NCI-H510A (cell line): Measurements from ENCODE around the gene ALPP.
"Not testable (repeated sequence)": the region's sequence is repeated elsewhere in the genome, so short reads cannot be mapped to it uniquely, and the experiment has no call there.

ENCODE experiments used
- DNase-seq: peaks from one replicate; lab custom pipeline; 2025; lab: John Stamatoyannopoulos, UW

The ALPP gene

GRCh38 chr2:232378735-232379151, at the start of gene ALPP:
Gene ALPP (plus strand): TSS chr2:232378751. CDS start chr2:232378803, 52 bp downstream.
- DNase-seq, result not testable (repeated sequence)

- no peak for DNase-seq
These were observed 48.9 kb upstream of the ALPP start for GRCh38 chr2:232329716-232330067.

DNA sequence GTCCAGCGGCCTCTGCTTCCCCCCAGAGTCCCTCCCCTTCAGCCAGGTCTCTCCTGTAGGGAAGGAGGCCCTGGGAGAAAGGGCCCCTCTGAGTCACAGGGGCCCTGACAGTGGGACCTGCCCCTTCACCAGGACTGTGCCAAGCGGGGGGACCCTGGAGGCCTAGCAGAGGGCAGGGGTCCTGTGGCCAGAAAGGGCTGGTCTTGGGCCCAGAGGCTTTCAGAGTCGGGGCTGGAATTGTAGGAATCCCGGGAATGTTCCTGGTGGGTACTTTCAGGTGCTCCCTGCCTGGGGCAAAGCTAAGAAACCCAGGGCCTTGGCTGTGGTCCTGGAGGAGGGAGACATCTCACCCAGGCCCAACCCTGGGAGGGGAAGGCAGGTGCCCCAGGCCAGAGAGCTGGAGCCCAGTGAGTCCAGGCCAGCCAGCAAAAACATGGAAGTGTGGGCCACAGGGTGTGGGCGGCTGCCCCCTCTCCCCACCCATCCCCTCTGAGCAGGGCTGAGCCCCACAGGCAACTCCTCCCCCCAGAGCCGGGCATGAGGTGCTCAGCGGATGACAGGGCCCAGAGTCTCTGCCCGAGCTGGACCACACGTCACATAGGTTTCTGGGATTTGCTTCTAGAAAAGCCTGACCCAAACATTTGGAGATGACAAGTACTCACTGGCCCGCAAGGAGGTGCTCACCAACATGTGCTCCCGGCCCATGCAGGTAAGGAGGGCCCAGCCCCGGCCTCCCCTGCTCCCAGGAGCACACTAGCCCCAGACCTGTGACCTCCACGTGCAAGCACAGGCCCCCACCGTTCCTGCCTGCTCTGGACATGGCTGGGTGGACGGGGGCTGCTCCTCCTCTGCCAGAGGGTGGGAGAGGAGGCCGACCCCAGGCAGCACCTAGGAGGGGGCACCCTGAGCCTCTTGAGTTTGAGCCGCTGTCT, 48.2 kb upstream of the ALPP start:
- no peak for DNase-seq

- DNase-seq, result not testable (repeated sequence)
These were observed 47.5 kb upstream of the ALPP start for GRCh38 chr2:232331061-232331460.

DNA sequence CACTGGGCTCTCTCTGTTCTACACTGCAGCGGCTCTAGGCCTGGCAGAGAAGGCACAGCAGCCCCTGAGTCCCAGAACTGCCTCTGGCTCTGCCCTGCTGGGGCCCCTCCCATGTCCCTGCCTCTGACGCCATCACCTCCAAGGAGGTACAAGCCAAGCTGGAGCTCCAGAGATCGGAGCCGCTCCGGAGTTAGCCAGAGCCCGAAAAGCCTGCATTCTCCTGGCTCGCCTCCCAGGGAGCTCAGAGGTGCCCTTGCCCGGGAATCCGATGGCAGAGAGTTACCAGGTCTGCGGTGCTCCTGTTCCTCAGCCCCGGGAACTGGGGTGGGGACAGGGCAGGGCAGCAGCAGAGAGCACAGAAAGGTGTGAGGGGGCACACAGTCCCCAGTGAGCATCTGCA, 46.9 kb upstream of the ALPP start:
- DNase-seq, result not testable (repeated sequence)

GRCh38 chr2:232332244-232332939, 46.2 kb upstream of the ALPP start:
- not testable (repeated sequence) for DNase-seq

DNA sequence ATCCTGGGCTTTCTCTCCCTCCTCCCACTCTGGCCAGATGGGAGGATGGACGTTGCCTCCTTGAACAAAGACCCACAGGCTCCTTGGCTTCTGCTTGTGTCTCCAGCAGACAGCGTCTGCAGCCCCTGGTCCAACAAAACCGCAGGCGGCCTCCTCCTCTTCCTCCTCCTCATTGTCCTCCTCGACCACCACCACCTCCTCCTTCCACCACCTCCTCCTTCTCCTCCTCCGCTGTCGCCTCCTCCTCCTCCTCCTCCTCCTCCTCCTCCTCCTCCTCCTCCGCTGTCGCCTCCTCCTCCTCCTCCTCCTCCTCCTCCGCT, 45.7 kb upstream of the ALPP start:
- DNase-seq, result no peak

- DNase-seq, result no peak
These were observed 45.0 kb upstream of the ALPP start for GRCh38 chr2:232333361-232334135.

GRCh38 chr2:232334136-232334884, 44.2 kb upstream of the ALPP start:
- DNase-seq, result not testable (repeated sequence)

DNA sequence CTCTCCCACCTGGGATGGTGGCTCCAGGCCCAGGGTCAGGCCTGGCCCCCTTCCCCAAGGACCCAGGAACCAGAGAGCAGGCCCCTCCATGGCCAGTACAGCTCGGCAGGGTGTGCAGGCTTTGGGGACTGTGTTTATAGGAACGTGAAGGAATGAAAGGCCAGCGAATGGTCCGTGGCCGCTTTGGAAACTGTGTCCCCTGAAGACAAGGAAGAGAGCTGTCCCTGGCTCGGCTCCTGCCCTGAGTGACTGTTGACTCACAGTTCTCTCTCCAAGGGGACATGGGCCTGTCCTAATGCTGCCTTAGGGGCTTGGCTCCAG, 43.7 kb upstream of the ALPP start:
- DNase-seq, result not testable (repeated sequence)

DNA sequence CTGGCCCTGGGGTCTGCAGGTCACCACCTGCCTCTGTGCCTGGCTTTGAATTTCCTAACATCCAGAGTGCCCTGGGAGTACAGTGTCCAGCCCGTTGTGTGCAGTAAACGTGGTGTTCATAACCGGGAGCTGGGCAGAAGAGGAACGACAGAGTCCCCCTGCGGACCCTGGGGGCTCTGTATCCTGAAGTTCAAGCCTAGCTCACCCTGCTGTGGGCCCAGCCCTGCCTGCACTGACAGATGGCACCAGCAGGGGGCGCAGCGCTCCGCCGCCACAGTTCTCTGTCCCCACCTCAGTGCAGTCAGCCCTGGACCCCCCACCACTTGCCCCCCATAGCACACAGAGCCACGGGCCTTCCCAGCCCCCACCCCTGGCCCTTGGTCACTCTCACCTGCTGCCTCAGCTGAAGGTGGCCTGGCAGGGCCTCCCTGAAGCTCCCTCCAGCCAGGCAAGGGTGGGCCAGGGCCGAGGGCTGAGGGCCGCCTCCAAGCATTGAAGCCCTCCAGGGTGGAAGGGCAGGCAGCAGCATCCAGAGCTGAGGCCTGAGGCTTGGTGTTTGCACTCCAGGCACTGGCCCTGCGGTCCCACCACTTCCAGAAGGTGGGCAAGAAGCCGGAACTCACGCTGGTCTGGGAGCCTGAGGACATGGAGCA, 43.2 kb upstream of the ALPP start:
- not testable (repeated sequence) for DNase-seq

DNA sequence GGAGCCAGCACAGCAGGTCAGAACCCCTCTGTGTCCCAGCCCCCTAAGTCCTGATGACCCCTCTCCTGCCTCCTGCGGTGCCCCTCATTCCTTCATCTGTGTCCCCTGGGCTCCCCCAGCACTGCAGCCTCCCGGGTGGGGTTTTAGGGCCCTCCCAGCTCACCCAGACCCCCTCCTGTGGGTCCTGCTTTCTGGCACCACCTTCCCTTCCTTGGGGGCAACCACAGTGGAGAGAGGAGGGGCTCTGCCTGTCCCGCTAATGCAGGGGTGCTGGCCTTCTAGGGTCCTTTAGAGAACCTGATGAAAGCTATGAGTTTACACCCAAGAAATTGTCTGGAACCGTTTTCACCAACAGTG, 42.7 kb upstream of the ALPP start:
- no peak for DNase-seq

- no peak for DNase-seq
These were observed 42.3 kb upstream of the ALPP start for GRCh38 chr2:232336241-232336736.

GRCh38 chr2:232336981-232337720, 41.4 kb upstream of the ALPP start:
- DNase-seq, result no peak

GRCh38 chr2:232338094-232338758, 40.3 kb upstream of the ALPP start:
- not testable (repeated sequence) for DNase-seq

GRCh38 chr2:232338759-232339106, 39.8 kb upstream of the ALPP start:
- no peak for DNase-seq

DNA sequence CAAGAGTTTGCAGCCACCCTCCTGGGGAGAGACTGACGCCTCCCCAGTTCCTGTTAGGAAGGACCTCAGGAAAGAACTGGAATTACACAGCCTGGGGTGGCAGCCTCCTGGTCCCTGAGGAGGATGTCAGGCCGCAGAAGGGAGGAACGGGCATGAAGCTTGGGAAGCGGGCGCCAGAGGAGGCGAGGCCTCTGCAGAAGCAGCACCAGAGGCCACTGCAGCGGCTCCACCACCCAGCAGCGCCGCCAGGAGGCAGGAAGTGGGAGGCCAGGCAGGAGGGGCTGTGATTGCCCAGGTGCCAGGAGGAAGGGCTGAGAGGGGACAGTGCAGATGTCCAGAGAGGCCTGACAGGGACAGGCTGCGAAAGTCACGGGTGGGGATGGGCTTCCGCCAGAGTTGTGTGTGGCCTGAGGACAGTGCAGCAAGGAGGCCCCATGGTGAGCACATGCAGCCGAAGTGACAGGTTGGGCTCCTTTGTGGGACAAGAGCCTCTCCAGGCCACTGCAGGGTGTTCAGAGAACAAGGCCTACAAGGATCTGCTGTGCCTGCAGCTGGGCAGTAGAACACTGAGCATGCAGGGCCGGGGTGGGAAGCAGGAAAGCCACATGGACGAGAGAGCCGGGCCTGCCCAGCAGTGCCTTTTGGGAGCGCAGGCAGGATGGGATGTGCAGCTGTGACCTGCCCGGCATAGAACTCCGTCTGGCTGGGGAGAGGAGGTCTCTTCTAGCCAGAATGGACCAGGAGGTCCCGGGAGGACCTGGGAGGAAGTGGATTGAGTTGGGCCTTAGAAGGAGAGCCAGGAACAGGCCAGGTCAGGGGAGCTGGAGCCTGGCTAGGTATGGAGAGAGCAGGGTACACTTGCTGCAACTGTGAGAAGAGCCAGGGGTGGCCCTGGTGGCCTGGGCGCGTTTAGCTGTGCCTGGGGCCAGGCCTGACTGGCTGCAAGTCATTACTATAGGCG, 39.1 kb upstream of the ALPP start:
- DNase-seq, result no peak

DNA sequence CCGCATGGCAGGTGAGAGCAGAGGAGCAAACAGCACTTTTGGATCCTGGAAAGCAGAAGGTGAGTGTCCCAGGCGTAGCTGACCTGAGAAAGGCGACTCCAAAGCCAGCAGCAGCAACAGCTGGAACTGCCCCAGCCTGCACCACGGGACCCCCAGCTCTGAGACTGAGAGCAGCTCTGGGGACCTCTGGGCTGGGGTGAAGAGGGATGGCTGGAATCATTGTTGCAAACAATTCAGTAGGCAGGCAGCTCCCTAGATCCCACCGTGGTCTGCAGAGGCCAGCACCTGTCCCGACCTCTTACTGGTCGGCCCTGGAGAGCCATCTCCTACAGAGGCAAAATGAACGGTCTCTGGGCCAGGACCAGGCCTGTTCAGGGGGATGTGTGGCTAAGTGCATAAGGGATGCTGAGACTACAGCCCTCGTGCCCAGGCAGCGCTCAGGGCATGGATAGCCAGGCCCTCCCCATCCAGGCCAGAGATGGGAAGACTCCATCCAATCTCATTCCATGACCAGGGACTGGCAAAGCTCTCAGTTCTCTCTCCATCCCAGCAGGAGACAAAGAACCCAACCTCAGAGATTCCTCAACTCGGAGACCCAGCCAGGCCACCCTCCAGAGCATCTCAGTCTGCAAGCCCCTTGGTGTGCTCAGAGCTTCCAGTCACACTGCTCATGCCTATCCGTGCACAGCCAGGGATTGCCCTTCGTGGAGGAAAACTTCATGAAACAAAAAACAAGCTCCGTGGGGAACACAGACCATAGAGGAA, 38.2 kb upstream of the ALPP start:
- no peak for DNase-seq
